Glomerular visceral epithelial cell (primary cell): ENCODE measurements around the gene TGFB3.
A peak's percentile ranks its signal among the peaks of the same experiment; 100 is the strongest.
"Not testable (repeated sequence)": the region's sequence is repeated elsewhere in the genome, so short reads cannot be mapped to it uniquely, and the experiment has no call there.

ENCODE experiments used
- DNase-seq: peaks from one replicate; pipeline ENCODE4 v3.0.0-alpha.2; 2016; ENCODE audit errors: extremely low spot score

TGFB3 gene

GRCh38 chr14:75960231-75960630, 21.6 kb downstream of the TGFB3 start:
- DNase-seq = no peak

GRCh38 chr14:75959031-75959430, 22.8 kb downstream of the TGFB3 start:
- DNase-seq = no peak

GRCh38 chr14:75952489-75952888, 29.3 kb downstream of the TGFB3 start:
- DNase-seq = no peak

GRCh38 chr14:75946785-75947184, 35.0 kb downstream of the TGFB3 start:
- no peak for DNase-seq

DNA sequence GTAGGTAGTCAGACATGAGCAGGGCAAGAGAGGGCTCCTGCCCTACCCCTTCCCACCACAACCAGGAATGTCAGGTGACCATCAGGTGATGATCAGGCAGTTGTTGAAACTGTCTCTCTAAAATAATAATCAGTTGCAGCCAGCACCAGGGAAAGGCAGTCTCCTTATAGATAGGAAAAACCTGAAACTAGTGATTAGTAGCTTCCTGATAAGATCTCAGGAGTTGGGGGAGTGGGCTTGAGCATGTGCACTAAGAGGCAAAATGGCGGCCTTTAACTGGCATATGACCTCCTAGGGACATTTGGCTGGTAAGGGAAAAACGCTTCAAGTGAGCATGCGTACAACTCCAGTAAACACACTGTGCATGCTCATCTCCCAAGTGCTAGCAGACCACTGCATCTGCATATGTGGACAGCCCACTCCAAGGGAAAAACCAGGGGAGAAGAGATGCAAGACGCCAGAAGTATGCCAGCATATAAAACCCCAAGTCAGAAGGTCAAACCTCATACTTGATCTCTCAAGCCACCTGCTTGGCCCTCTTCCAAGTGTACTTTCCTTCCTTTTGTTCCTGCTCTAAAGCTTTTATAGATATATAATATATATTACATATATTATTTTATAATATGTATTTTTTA, 37.1 kb downstream of the TGFB3 start:
- peak; percentile 12 for DNase-seq

DNA sequence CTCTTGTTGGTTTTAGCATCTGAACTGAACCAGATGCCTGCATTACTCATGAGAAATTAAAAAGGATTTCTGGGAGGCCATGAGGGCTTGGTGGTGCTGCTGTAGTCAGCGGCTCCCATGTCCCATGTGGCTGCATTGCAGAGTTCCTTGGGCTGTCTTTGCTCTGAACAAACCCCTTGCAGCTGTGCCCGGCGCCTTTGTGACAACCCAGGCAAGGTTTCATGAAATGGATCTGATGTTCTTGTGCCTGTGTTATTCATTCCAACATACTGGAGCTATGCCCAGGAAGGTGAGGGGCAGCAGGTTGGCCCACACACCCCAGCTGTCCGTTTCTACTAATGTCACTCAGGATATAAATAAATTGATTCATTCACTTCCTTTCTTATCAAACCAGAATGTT, 40.8 kb downstream of the TGFB3 start:
- no peak for DNase-seq

- no peak for DNase-seq
These were observed 42.6 kb downstream of the TGFB3 start for GRCh38 chr14:75939200-75939599.

DNA sequence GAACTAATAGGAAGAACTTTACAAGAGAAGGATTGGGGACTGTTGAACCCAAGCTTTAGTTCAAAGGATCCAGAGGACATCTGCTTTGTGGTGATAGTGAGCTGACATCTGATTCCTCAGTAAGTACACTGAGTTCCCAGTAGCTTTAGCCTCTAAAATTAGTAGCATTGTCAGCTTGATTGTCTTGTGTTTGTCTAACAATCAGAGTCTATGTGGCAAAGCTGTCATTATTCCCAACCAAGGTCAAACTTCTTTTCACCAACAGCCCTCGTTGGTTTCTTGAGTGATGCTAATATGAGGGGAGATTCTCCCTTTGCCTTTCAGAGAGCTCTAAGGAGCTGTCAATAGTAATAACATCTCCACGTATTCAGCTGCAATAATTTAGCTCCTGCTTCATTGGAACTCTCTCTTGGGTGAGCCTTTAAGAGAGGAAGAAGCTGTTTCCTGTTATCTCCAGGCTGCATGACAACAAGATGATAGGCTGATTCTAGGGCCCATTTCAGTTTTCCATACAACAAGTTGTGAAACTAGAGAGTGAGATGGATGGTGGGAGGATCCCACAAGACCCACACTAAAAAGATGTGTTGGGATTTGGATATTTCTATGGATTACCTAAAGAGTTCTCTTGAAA, 46.7 kb downstream of the TGFB3 start:
- no peak for DNase-seq

GRCh38 chr14:75933712-75934296, 48.0 kb downstream of the TGFB3 start:
- DNase-seq = no peak

GRCh38 chr14:75928690-75929181, 53.1 kb downstream of the TGFB3 start:
- no peak for DNase-seq

DNA sequence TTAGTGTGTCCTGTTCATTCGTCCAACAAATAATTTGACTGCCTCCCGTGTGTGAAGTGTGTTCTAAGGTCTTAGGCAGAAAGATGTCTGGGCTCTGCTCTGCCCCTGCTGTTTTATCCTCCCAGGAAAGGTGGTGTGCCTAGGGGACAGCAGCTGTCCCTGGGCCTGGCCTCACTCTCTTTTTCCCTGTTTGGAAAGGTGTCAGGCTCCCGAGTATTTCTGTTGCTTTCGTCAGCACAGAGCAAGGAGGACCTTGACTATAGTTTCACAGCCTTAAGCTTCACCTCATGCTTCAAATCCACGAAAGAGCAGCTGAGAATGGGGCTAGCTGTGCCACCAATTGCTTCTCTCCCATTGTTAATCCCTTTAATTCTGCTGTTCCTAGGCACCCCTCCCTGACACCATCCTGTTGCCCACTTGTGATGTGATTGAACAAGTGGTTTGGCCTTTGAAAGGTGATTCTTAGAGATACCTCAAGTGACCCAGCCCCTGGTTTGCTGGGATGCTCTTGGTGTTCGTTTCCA, 54.2 kb downstream of the TGFB3 start:
- no peak for DNase-seq

DNA sequence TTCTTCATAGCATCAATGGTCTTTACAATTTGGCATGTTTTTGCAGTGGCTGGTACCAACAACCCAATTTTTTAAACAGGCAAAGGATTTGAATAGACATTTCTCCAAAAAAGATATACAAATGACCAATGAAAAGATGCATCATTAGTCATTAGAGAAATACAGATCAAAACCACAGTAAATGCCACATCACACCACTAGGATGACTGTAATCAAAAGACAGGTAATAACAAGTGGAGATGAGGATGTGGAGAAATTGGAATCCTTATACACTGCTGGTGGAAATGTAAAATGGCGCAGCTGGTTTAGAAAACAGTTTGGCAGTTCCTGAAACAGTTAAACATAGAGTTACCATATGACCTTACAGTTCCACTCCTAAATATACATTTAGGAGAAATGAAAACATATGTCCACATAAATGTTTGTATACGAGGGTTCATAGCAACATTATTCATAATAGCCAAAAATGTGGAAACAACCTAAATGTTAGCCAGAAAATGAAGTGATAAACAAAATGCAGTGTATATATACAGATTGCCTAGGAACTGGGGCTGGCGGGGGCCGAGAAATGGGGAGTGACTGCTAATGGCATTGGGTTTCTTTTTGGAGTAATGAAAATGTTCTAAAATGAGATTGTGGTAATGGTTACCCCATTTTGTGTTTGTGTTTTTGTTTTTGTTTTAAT, 55.2 kb downstream of the TGFB3 start:
- no peak for DNase-seq

GRCh38 chr14:75925141-75925840, 56.5 kb downstream of the TGFB3 start:
- DNase-seq = not testable (repeated sequence)

GRCh38 chr14:75920421-75920820, 61.4 kb downstream of the TGFB3 start:
- not testable (repeated sequence) for DNase-seq

GRCh38 chr14:75917946-75918335, 63.9 kb downstream of the TGFB3 start:
- DNase-seq = no peak

- no peak for DNase-seq
These were observed 64.4 kb downstream of the TGFB3 start for GRCh38 chr14:75917322-75917945.

- DNase-seq = no peak
These were observed 66.8 kb downstream of the TGFB3 start for GRCh38 chr14:75915045-75915444.

GRCh38 chr14:75913183-75913582, 68.6 kb downstream of the TGFB3 start:
- DNase-seq = no peak

- no peak for DNase-seq
These were observed 69.9 kb downstream of the TGFB3 start for GRCh38 chr14:75911883-75912282.

GRCh38 chr14:75910048-75910447, 71.7 kb downstream of the TGFB3 start:
- DNase-seq = no peak

DNA sequence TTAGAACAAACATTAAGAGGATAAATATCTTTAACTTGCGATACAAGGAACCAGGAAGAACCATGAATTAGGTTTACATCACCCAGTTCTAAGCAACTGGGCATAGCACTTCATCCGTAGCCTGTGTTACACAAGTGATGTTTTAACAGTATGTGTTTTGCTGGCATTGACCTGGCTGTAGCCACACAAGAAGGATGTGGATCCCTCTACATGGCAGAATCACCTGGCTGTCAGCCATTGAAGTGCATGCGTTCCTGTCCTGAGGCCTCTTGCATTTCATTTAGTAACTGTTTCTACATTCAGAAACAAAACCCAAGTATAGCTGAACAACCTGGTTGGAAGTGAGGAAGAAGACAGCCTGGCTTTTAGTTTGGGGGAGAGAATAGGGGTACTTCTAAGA, 72.2 kb downstream of the TGFB3 start:
- no peak for DNase-seq
